ENCODE data around the gene C17orf100. TPM values are rescaled to one million over a fixed set of nuclear protein-coding genes. Genes with fewer than 3 reads are reported as not detected.

Gene C17orf100
- total RNA-seq, 1 experiment from 2014 or later = 0.55 TPM

- H3K4me3 ChIP-seq (ENCODE audit: insufficient read depth, low read depth, low read length) = no peak overlapping the region
Measured at GRCh38 chr17:6670999-6671398, 19.4 kb downstream of the C17orf100 start.

GRCh38 chr17:6671431-6671830 lies 19.9 kb downstream of the C17orf100 start:
- DNase-seq = no peak
- Histone ChIP-seq H3K4me3 (ENCODE audit: insufficient read depth, low read depth, low read length) (no peak overlapping the region), H3K27me3 (ENCODE audit: control insufficient read depth, insufficient read depth, low read length) (no peaks in the 10 kb centered on the region; the same call in 1 of the 2 replicates), H3K36me3 (replicated peaks; ENCODE audit: control insufficient read depth, insufficient read depth, low read length) (no peaks in the 10 kb centered on the region)

More at GRCh38 chr17:6670999-6671398, 19.4 kb downstream of the C17orf100 start:
- Histone ChIP-seq H3K27me3 (ENCODE audit: control insufficient read depth, insufficient read depth, low read length) (no peaks in the 10 kb centered on the region; the same call in 1 of the 2 replicates), H3K36me3 (replicated peaks; ENCODE audit: control insufficient read depth, insufficient read depth, low read length) (no peaks in the 10 kb centered on the region)
- no peak for DNase-seq

GRCh38 chr17:6674586-6674985 lies 23.0 kb downstream of the C17orf100 start:
- Histone ChIP-seq H3K4me3 (ENCODE audit: insufficient read depth, low read depth, low read length) (no peak overlapping the region), H3K27me3 (ENCODE audit: control insufficient read depth, insufficient read depth, low read length) (no peaks in the 10 kb centered on the region), H3K36me3 (replicated peaks; ENCODE audit: control insufficient read depth, insufficient read depth, low read length) (no peaks in the 10 kb centered on the region)
- no peak for DNase-seq

- DNase-seq = no peak
- H3K4me3 ChIP-seq (ENCODE audit: insufficient read depth, low read depth, low read length) = no peak overlapping the region
- H3K36me3 ChIP-seq (replicated peaks; ENCODE audit: control insufficient read depth, insufficient read depth, low read length) = no peaks in the 10 kb centered on the region
Measured at GRCh38 chr17:6675201-6675825, 23.8 kb downstream of the C17orf100 start.

GRCh38 chr17:6676802-6677157 lies 25.2 kb downstream of the C17orf100 start:
- Histone ChIP-seq H3K4me3 (ENCODE audit: insufficient read depth, low read depth, low read length) (no peak overlapping the region), H3K36me3 (replicated peaks; ENCODE audit: control insufficient read depth, insufficient read depth, low read length) (no peaks in the 10 kb centered on the region), H3K27me3 (ENCODE audit: control insufficient read depth, insufficient read depth, low read length) (no peaks in the 10 kb centered on the region)
- DNase-seq = no peak

More at GRCh38 chr17:6675201-6675825, 23.8 kb downstream of the C17orf100 start:
- H3K27me3 ChIP-seq (ENCODE audit: control insufficient read depth, insufficient read depth, low read length) = no peaks in the 10 kb centered on the region

GRCh38 chr17:6677158-6677831 lies 25.7 kb downstream of the C17orf100 start:
- no peaks in the 10 kb centered on the region for H3K27me3 ChIP-seq (ENCODE audit: control insufficient read depth, insufficient read depth, low read length)
- DNase-seq = peak; percentile 59
- no peak overlapping the region for H3K4me3 ChIP-seq (ENCODE audit: insufficient read depth, low read depth, low read length)
- H3K36me3 ChIP-seq (replicated peaks; ENCODE audit: control insufficient read depth, insufficient read depth, low read length) = no peaks in the 10 kb centered on the region

GRCh38 chr17:6677946-6678345 lies 26.4 kb downstream of the C17orf100 start:
- no peaks in the 10 kb centered on the region for H3K27me3 ChIP-seq (ENCODE audit: control insufficient read depth, insufficient read depth, low read length)

GRCh38 chr17:6679241-6679640 lies 27.7 kb downstream of the C17orf100 start:
- Histone ChIP-seq H3K4me3 (ENCODE audit: insufficient read depth, low read depth, low read length) (no peak overlapping the region), H3K36me3 (replicated peaks; ENCODE audit: control insufficient read depth, insufficient read depth, low read length) (no peaks in the 10 kb centered on the region), H3K27me3 (ENCODE audit: control insufficient read depth, insufficient read depth, low read length) (no peaks in the 10 kb centered on the region)
- no peak for DNase-seq

More at GRCh38 chr17:6677946-6678345, 26.4 kb downstream of the C17orf100 start:
- Histone ChIP-seq H3K36me3 (replicated peaks; ENCODE audit: control insufficient read depth, insufficient read depth, low read length) (no peaks in the 10 kb centered on the region), H3K4me3 (ENCODE audit: insufficient read depth, low read depth, low read length) (no peak overlapping the region)
- DNase-seq = no peak

GRCh38 chr17:6681176-6681575 lies 29.6 kb downstream of the C17orf100 start:
- Histone ChIP-seq H3K36me3 (replicated peaks; ENCODE audit: control insufficient read depth, insufficient read depth, low read length) (no peaks in the 10 kb centered on the region), H3K4me3 (ENCODE audit: insufficient read depth, low read depth, low read length) (no peak overlapping the region), H3K27me3 (ENCODE audit: control insufficient read depth, insufficient read depth, low read length) (no peaks in the 10 kb centered on the region)
- DNase-seq = no peak

GRCh38 chr17:6681671-6682070 lies 30.1 kb downstream of the C17orf100 start:
- DNase-seq = no peak
- H3K27me3 ChIP-seq (ENCODE audit: control insufficient read depth, insufficient read depth, low read length) = no peaks in the 10 kb centered on the region
- no peak overlapping the region for H3K4me3 ChIP-seq (ENCODE audit: insufficient read depth, low read depth, low read length)
- H3K36me3 ChIP-seq (replicated peaks; ENCODE audit: control insufficient read depth, insufficient read depth, low read length) = no peaks in the 10 kb centered on the region

- H3K27me3 ChIP-seq (ENCODE audit: control insufficient read depth, insufficient read depth, low read length) = no peaks in the 10 kb centered on the region
- DNase-seq = no peak
- H3K4me3 ChIP-seq (ENCODE audit: insufficient read depth, low read depth, low read length) = no peak overlapping the region
Measured at GRCh38 chr17:6682339-6682738, 30.8 kb downstream of the C17orf100 start.

GRCh38 chr17:6683081-6683684 lies 31.6 kb downstream of the C17orf100 start:
- Histone ChIP-seq H3K4me3 (ENCODE audit: insufficient read depth, low read depth, low read length) (no peak overlapping the region), H3K36me3 (replicated peaks; ENCODE audit: control insufficient read depth, insufficient read depth, low read length) (no peaks in the 10 kb centered on the region), H3K27me3 (ENCODE audit: control insufficient read depth, insufficient read depth, low read length) (no peaks in the 10 kb centered on the region)
- no peak for DNase-seq

More at GRCh38 chr17:6682339-6682738, 30.8 kb downstream of the C17orf100 start:
- no peaks in the 10 kb centered on the region for H3K36me3 ChIP-seq (replicated peaks; ENCODE audit: control insufficient read depth, insufficient read depth, low read length)

GRCh38 chr17:6683730-6684459 lies 32.3 kb downstream of the C17orf100 start:
- no peak overlapping the region for H3K4me3 ChIP-seq (ENCODE audit: insufficient read depth, low read depth, low read length)
- no peaks in the 10 kb centered on the region for H3K27me3 ChIP-seq (ENCODE audit: control insufficient read depth, insufficient read depth, low read length)
- no peak for DNase-seq
- H3K36me3 ChIP-seq (replicated peaks; ENCODE audit: control insufficient read depth, insufficient read depth, low read length) = no peaks in the 10 kb centered on the region

- no peak for DNase-seq
- Histone ChIP-seq H3K36me3 (replicated peaks; ENCODE audit: control insufficient read depth, insufficient read depth, low read length) (no peaks in the 10 kb centered on the region), H3K4me3 (ENCODE audit: insufficient read depth, low read depth, low read length) (no peak overlapping the region), H3K27me3 (ENCODE audit: control insufficient read depth, insufficient read depth, low read length) (no peaks in the 10 kb centered on the region)
Measured at GRCh38 chr17:6684460-6684783, 32.9 kb downstream of the C17orf100 start.
